Upper lobe of left lung (tissue), 6 donors: Measurements from ENCODE around the gene CHST9. TPM values are rescaled to one million over a fixed set of nuclear protein-coding genes. Genes with fewer than 3 reads are reported as not detected.

Source experiments
- ATAC-seq, 2 donors: fragments of 200-7000 bp; cut with Tn5 transposase; one replicate each; pipeline ENCODE4 v1.9.1; 2022; ENCODE audit warnings: mild to moderate bottlenecking in 2 of 2, moderate library complexity in 2 of 2; ENCODE audit not compliant: low FRiP score in 2 of 2
- DNase-seq, 2 donors: peaks; one replicate each; pipeline ENCODE4 v3.0.0-alpha.2; 2019 to 2020
- H3K27ac ChIP-seq, 4 donors: fragments of 200-600 bp; sonication (generic); one replicate each; pipeline ENCODE4 v1.5.1; 2016 to 2019
- H3K27me3 ChIP-seq, 4 donors: fragments of 200-600 bp; sonication (generic); one replicate each; pipeline ENCODE4 v1.5.1; 2017 to 2019
- H3K36me3 ChIP-seq, 4 donors: fragments of 200-600 bp; sonication (generic); one replicate each; pipeline ENCODE4 v1.5.1; 2016 to 2019
- H3K4me1 ChIP-seq, 4 donors: fragments of 200-600 bp; sonication (generic); one replicate each; pipeline ENCODE4 v1.5.1; 2018 to 2019
- H3K4me3 ChIP-seq, 4 donors: fragments of 200-600 bp; sonication (generic); one replicate each; pipeline ENCODE4 v1.5.1; 2017 to 2019; ENCODE audit warnings: mild to moderate bottlenecking in 2 of 4, moderate library complexity in 1 of 4
- H3K9me3 ChIP-seq, 4 donors: fragments of 200-600 bp; sonication (generic); one replicate each; pipeline ENCODE4 v1.5.1; 2018 to 2019
- EP300 ChIP-seq, 4 donors: sonication (generic); formaldehyde crosslinking; IDR thresholded peaks; one replicate each; pipeline ENCODE4 v1.5.1; 2017; ENCODE audit warnings: antibody characterized with exemption in 4 of 4, control low read depth in 2 of 4
- POLR2A ChIP-seq, 4 donors: fragments of 450-650 bp; IDR thresholded peaks; one replicate each; pipeline ENCODE4 v1.5.1; 2016 to 2017; ENCODE audit warnings: antibody characterized with exemption in 4 of 4, mild to moderate bottlenecking in 2 of 4
- POLR2AphosphoS5 ChIP-seq, 2 donors: sonication (generic); formaldehyde crosslinking; IDR thresholded peaks; one replicate each; pipeline ENCODE4 v1.5.1; 2017; ENCODE audit warnings: antibody characterized with exemption in 2 of 2
- WGBS, 2 donors: methylation state at CpG; one replicate each; pipeline ENCODE4 v1.1.5; 2017 to 2018; 5-methylcytosine and 5-hydroxymethylcytosine counted together
- total RNA-seq, 6 donors: library from RNA; depleted of rRNA in 4 of 6; stranded (reverse); fragments of >200 nt in 4 of 6; gene quantifications; one replicate each; pipeline versions ENCODE4 v1.1.0 to v1.2.1, GENCODE V29; 2016 to 2021
- TF ChIP-seq, protein P1 (sequence below), 6 experiments: fragments of 450-650 bp in 4 of 6; fragments of 200-600 bp in 2 of 6; sonication (generic) in 2 of 6; IDR thresholded peaks; one replicate each; pipeline ENCODE4 v1.5.1; 2016 to 2019; ENCODE audit warnings: antibody characterized with exemption in 6 of 6
- donor health status: DM: no; HTN: no; CAD: no; lungs with moderate emphysema.
- donor health status: DM: no; HTN: yes; CAD: no; lungs with severe emphysema.

Gene CHST9
- total RNA-seq, 6 donors from 2014 or later, result 0.20 to 44.9 (median 2.1) TPM

- Histone ChIP-seq H3K4me3 (no peak overlapping the region), H3K36me3 (no peaks in the 10 kb centered on the region), H3K9me3 (no peaks in the 10 kb centered on the region), H3K27me3 (no peaks in the 10 kb centered on the region), H3K27ac (no peak overlapping the region), H3K4me1 (no peaks in the 10 kb centered on the region)
- 71 to 76% methylated on average over 3 of the region's 3 CpGs for WGBS, 2 donors
- no peak for ATAC-seq
- no peak for TF ChIP-seq EP300 (IDR thresholded peaks at IDR 0.05)
- no peak for TF ChIP-seq POLR2A (IDR thresholded peaks at IDR 0.05)
- TF ChIP-seq POLR2AphosphoS5 (IDR thresholded peaks at IDR 0.05), result no peak
- TF ChIP-seq, protein P1, sequence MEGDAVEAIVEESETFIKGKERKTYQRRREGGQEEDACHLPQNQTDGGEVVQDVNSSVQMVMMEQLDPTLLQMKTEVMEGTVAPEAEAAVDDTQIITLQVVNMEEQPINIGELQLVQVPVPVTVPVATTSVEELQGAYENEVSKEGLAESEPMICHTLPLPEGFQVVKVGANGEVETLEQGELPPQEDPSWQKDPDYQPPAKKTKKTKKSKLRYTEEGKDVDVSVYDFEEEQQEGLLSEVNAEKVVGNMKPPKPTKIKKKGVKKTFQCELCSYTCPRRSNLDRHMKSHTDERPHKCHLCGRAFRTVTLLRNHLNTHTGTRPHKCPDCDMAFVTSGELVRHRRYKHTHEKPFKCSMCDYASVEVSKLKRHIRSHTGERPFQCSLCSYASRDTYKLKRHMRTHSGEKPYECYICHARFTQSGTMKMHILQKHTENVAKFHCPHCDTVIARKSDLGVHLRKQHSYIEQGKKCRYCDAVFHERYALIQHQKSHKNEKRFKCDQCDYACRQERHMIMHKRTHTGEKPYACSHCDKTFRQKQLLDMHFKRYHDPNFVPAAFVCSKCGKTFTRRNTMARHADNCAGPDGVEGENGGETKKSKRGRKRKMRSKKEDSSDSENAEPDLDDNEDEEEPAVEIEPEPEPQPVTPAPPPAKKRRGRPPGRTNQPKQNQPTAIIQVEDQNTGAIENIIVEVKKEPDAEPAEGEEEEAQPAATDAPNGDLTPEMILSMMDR (IDR thresholded peaks at IDR 0.05), result no peak
- no peak for DNase-seq
Measured at GRCh38 chr18:27120246-27120645, 64.9 kb downstream of the CHST9 start.

- TF ChIP-seq EP300 (IDR thresholded peaks at IDR 0.05), result no peak
- TF ChIP-seq, protein P1 (IDR thresholded peaks at IDR 0.05), result no peak
- no peak for TF ChIP-seq POLR2A (IDR thresholded peaks at IDR 0.05)
- Histone ChIP-seq H3K4me1 (no peaks in the 10 kb centered on the region), H3K27ac (no peak overlapping the region), H3K36me3 (no peaks in the 10 kb centered on the region), H3K9me3 (no peaks in the 10 kb centered on the region), H3K4me3 (no peak overlapping the region), H3K27me3 (no peaks in the 10 kb centered on the region)
- no peak for ATAC-seq
- no peak for DNase-seq
- WGBS, 2 donors, result 64 to 72% methylated on average over 3 of the region's 3 CpGs
Measured at GRCh38 chr18:27118973-27119372, 66.1 kb downstream of the CHST9 start.

DNA sequence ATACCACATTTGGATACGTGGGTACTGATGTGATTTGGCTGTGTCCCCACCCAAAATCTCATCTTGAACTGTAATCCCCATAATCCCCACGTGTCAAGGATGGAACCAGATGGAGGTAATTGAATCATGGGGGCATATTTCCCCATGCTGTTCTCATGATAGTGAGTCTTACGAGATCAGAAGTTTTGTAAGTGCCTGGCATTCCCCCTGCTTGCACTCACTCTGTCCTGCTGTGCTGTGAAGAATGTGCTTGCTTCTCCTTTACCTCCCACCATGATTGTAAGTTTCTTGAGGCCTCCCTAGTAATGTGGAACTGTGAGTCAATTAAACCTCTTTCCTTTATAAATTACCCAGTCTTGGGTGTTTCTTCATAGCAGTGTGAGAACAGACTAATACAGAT, 70.3 kb downstream of the CHST9 start:
- WGBS, 2 donors, result 55 to 69% methylated on average over 3 of the region's 3 CpGs

GRCh38 chr18:27113358-27113757, 71.8 kb downstream of the CHST9 start:
- TF ChIP-seq EP300 (IDR thresholded peaks at IDR 0.05) (no peak), POLR2A (IDR thresholded peaks at IDR 0.05) (no peak), POLR2AphosphoS5 (IDR thresholded peaks at IDR 0.05) (no peak)
- TF ChIP-seq, protein P1 (IDR thresholded peaks at IDR 0.05), result no peak
- no peak overlapping the region for H3K27ac ChIP-seq
- no peaks in the 10 kb centered on the region for H3K27me3 ChIP-seq
- H3K36me3 ChIP-seq, result no peaks in the 10 kb centered on the region
- DNase-seq (no peak), ATAC-seq (no peak)
- no peaks in the 10 kb centered on the region for H3K4me1 ChIP-seq
- H3K9me3 ChIP-seq, result no peaks in the 10 kb centered on the region
- no peak overlapping the region for H3K4me3 ChIP-seq

More for the DNA sequence above, 70.3 kb downstream of the CHST9 start:
- Histone ChIP-seq H3K4me3 (no peak overlapping the region), H3K9me3 (no peaks in the 10 kb centered on the region), H3K27me3 (no peaks in the 10 kb centered on the region), H3K27ac (no peak overlapping the region), H3K4me1 (no peaks in the 10 kb centered on the region), H3K36me3 (no peaks in the 10 kb centered on the region)
- no peak for DNase-seq
- no peak for ATAC-seq
- no peak for TF ChIP-seq POLR2A (IDR thresholded peaks at IDR 0.05)
- no peak for TF ChIP-seq POLR2AphosphoS5 (IDR thresholded peaks at IDR 0.05)
- TF ChIP-seq, protein P1 (IDR thresholded peaks at IDR 0.05), result no peak
- no peak for TF ChIP-seq EP300 (IDR thresholded peaks at IDR 0.05)

DNA sequence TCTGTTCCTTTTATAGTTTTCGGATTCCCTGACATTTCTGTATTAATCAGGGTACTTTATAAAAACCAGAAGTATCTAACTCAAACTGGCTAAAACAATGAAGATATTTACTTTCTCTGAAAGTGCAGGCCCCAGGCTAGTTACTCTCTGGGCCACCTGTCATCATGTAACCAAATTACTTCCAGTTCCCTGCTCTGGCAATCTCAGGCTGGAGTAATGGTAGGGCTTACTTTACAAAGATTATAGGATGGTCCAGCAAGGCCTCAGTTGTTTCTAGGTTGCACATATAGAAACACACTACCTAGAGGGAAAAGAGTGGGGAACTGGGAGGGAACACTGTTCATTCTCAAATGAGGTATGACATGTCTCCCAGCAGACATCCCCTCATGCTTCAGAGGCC, 74.8 kb downstream of the CHST9 start:
- H3K27ac ChIP-seq, result no peak overlapping the region
- 79 to 82% methylated on average over 1 of the region's 1 CpG for WGBS, 2 donors
- H3K9me3 ChIP-seq, result no peaks in the 10 kb centered on the region
- H3K36me3 ChIP-seq, result no peaks in the 10 kb centered on the region
- no peak overlapping the region for H3K4me3 ChIP-seq
- DNase-seq (no peak), ATAC-seq (no peak)
- H3K27me3 ChIP-seq, result no peaks in the 10 kb centered on the region
- no peaks in the 10 kb centered on the region for H3K4me1 ChIP-seq
- TF ChIP-seq EP300 (IDR thresholded peaks at IDR 0.05), result no peak
- no peak for TF ChIP-seq POLR2AphosphoS5 (IDR thresholded peaks at IDR 0.05)
- no peak for TF ChIP-seq POLR2A (IDR thresholded peaks at IDR 0.05)
- TF ChIP-seq, protein P1 (IDR thresholded peaks at IDR 0.05), result no peak
